Tibial artery (tissue), 4 donors: ENCODE measurements around the gene ACBD4.

Experiments
- DNase-seq, 2 donors: peaks; one replicate each; pipeline ENCODE4 v3.0.0-alpha.2; 2019
- H3K27ac ChIP-seq, 2 donors: fragments of 200-600 bp; sonication (generic) in 1 of 2; 1 replicate in 1 of 2; 2 replicates in 1 of 2; pipeline ENCODE4 v1.5.1; 2018 to 2019; ENCODE audit warnings: mild to moderate bottlenecking in 1 of 2
- H3K27me3 ChIP-seq, 2 donors: fragments of 200-600 bp; sonication (generic) in 1 of 2; one replicate each; pipeline versions ENCODE4 v1.5.1 to v1.6.0; 2016 to 2019
- H3K36me3 ChIP-seq, 3 donors: fragments of 200-600 bp; sonication (generic) in 2 of 3; one replicate each; pipeline ENCODE4 v1.5.1; 2016 to 2019; ENCODE audit warnings: mild to moderate bottlenecking in 2 of 3
- H3K4me1 ChIP-seq, 4 donors: fragments of 200-600 bp; sonication (generic) in 2 of 4; 1 replicate in 3 of 4; 2 replicates in 1 of 4; pipeline ENCODE4 v1.5.1; 2016 to 2019
- H3K4me3 ChIP-seq, 2 donors: fragments of 200-600 bp; sonication (generic) in 1 of 2; 1 replicate in 1 of 2; 2 replicates in 1 of 2; pipeline ENCODE4 v1.5.1; 2018 to 2019; ENCODE audit warnings: mild to moderate bottlenecking in 2 of 2
- H3K9me3 ChIP-seq, 3 donors: fragments of 200-600 bp; sonication (generic) in 1 of 3; one replicate each; pipeline ENCODE4 v1.5.1; 2016 to 2019
- CTCF ChIP-seq, 2 experiments: fragments of 200-600 bp in 1 of 2; fragments of 450-650 bp in 1 of 2; IDR thresholded peaks; one replicate each; pipeline ENCODE4 v1.5.1; 2017 to 2019; ENCODE audit warnings: antibody characterized with exemption in 2 of 2, mild to moderate bottlenecking in 1 of 2, moderate library complexity in 1 of 2
- intact Hi-C: fragments of 100-400 bp; cut with DNase I; formaldehyde crosslinking; loops from one replicate; pipeline ENCODE4 v1.15.0; 2023; ENCODE audit warnings: low total_unique reads

ACBD4 gene

GRCh38 chr17:45088741-45089140, 46.7 kb upstream of the ACBD4 start:
- no peak for TF ChIP-seq CTCF (IDR thresholded peaks at IDR 0.05)
- H3K9me3 ChIP-seq = no peaks in the 10 kb centered on the region
- no peak overlapping the region for H3K4me3 ChIP-seq
- peak overlapping the region; percentile 84 to 87 for H3K27ac ChIP-seq
- peaks cover 4 to 76% (median 61%) of the 10 kb centered on the region in 4 donors for H3K4me1 ChIP-seq
- DNase-seq = no peak
- H3K36me3 ChIP-seq = peaks cover 49 to 67% (median 67%) of the 10 kb centered on the region in 3 donors
- no peaks in the 10 kb centered on the region for H3K27me3 ChIP-seq
- intact Hi-C loops = no loop called here

- no peak for TF ChIP-seq CTCF (IDR thresholded peaks at IDR 0.05)
- H3K27ac ChIP-seq = peak overlapping the region; percentile 84 to 87
- intact Hi-C loops = no loop called here
- no peaks in the 10 kb centered on the region for H3K9me3 ChIP-seq
- no peak for DNase-seq
- H3K36me3 ChIP-seq = peaks cover 39 to 64% (median 59%) of the 10 kb centered on the region in 3 donors
- H3K4me1 ChIP-seq = peaks cover 4 to 96% (median 76%) of the 10 kb centered on the region in 4 donors
- H3K27me3 ChIP-seq = no peaks in the 10 kb centered on the region
- H3K4me3 ChIP-seq = no peak overlapping the region
These were observed 44.8 kb upstream of the ACBD4 start for GRCh38 chr17:45090711-45091110.

- peaks cover 45 to 67% (median 64%) of the 10 kb centered on the region in 3 donors for H3K36me3 ChIP-seq
- H3K27ac ChIP-seq = peak overlapping the region; percentile 84 to 87
- no peaks in the 10 kb centered on the region for H3K27me3 ChIP-seq
- intact Hi-C loops = no loop called here
- DNase-seq = no peak
- peaks cover 4 to 99% (median 80%) of the 10 kb centered on the region in 4 donors for H3K4me1 ChIP-seq
- no peak for TF ChIP-seq CTCF (IDR thresholded peaks at IDR 0.05)
- no peak overlapping the region for H3K4me3 ChIP-seq
- no peaks in the 10 kb centered on the region for H3K9me3 ChIP-seq
These were observed 43.6 kb upstream of the ACBD4 start for GRCh38 chr17:45091778-45092425.

GRCh38 chr17:45092911-45093430, 42.5 kb upstream of the ACBD4 start:
- peak; percentile 95 to 97 for DNase-seq
- H3K36me3 ChIP-seq = peaks cover 53 to 67% (median 64%) of the 10 kb centered on the region in 3 donors
- no peaks in the 10 kb centered on the region for H3K9me3 ChIP-seq
- no peaks in the 10 kb centered on the region for H3K27me3 ChIP-seq
- no peak overlapping the region for H3K4me3 ChIP-seq
- TF ChIP-seq CTCF (IDR thresholded peaks at IDR 0.05) = no peak
- H3K4me1 ChIP-seq = peaks cover under 1 to 93% (median 80%) of the 10 kb centered on the region in 4 donors
- peak overlapping the region; percentile 84 to 87 for H3K27ac ChIP-seq
- intact Hi-C loops = no loop called here

GRCh38 chr17:45093444-45094110, 41.9 kb upstream of the ACBD4 start:
- Histone ChIP-seq H3K36me3 (peaks cover 59 to 68% (median 64%) of the 10 kb centered on the region in 3 donors), H3K27me3 (no peaks in the 10 kb centered on the region), H3K9me3 (no peaks in the 10 kb centered on the region), H3K4me1 (peaks cover 0 to 93% (median 80%) of the 10 kb centered on the region in 4 donors), H3K4me3 (no peak overlapping the region), H3K27ac (peak overlapping the region; percentile 84 to 87)
- peak; percentile 56 to 79 for DNase-seq
- intact Hi-C loops = no loop called here
- TF ChIP-seq CTCF (IDR thresholded peaks at IDR 0.05) = no peak
